PFSK-1 (cell line): ENCODE measurements around the gene DNAL1.

ENCODE experiments used
- FOXP2 ChIP-seq: optimal IDR thresholded peaks from 2 replicates; pipeline ENCODE3; 2011; ENCODE audit warnings: borderline replicate concordance, control low read depth, inconsistent platforms; ENCODE audit not compliant: insufficient read depth; ENCODE audit errors: extremely low read length, extremely low read depth
- POLR2AphosphoS5 ChIP-seq: IDR thresholded peaks from 2 replicates; pipeline ENCODE4 v1.6.1; 2012; ENCODE audit warnings: low read depth, mild to moderate bottlenecking, control low read depth, low read length, moderate library complexity
- REST ChIP-seq, 2 experiments: IDR thresholded peaks; 2 replicates each; pipeline versions ENCODE4 v1.6.1 to v1.8.0; 2011 to 2012; ENCODE audit warnings: low read depth in 2 of 2, low read length in 2 of 2, control low read depth in 1 of 2, inconsistent platforms in 1 of 2, mild to moderate bottlenecking in 1 of 2, moderate library complexity in 1 of 2; ENCODE audit not compliant: insufficient read depth in 1 of 2
- SIN3A ChIP-seq: IDR thresholded peaks from 2 replicates; pipeline ENCODE4 v1.6.1; 2012; ENCODE audit warnings: mild to moderate bottlenecking, low read length, moderate library complexity, borderline replicate concordance; ENCODE audit not compliant: insufficient read depth
- TAF1 ChIP-seq: IDR thresholded peaks from 2 replicates; pipeline ENCODE4 v1.6.1; 2012; ENCODE audit warnings: low read length, control low read depth, borderline replicate concordance; ENCODE audit not compliant: insufficient read depth

Gene DNAL1

GRCh38 chr14:73726025-73726961 lies 81.5 kb downstream of the DNAL1 start:
- TF ChIP-seq FOXP2 (no peak), SIN3A (no peak), POLR2AphosphoS5 (no peak), REST (IDR thresholded peaks at IDR 0.05; ENCODE audit: insufficient read depth in 1 of 2, low read depth in 2 of 2, low read length in 2 of 2) (no peak), TAF1 (no peak)

DNA sequence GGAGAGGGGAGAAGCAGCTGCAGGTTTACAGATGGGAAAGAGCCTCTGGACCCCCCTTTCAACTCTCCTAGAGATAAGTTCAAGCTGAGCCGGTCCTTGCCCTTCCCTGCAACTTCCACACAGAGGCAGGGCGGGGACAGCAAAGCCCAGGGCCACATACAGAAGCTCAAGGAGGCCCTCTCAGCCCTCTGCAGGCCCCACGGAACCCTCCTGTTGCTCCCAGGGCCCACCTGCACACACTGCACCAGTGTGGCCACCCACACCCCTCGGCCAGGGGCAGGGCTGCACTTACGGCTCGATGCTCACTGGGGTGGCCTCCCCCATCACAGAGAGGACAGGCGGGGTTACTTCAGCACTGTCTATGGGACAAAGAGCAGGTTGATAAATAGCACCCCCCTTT lies 82.4 kb downstream of the DNAL1 start:
- TF ChIP-seq TAF1, result no peak
- no peak for TF ChIP-seq SIN3A
- TF ChIP-seq FOXP2, result no peak

DNA sequence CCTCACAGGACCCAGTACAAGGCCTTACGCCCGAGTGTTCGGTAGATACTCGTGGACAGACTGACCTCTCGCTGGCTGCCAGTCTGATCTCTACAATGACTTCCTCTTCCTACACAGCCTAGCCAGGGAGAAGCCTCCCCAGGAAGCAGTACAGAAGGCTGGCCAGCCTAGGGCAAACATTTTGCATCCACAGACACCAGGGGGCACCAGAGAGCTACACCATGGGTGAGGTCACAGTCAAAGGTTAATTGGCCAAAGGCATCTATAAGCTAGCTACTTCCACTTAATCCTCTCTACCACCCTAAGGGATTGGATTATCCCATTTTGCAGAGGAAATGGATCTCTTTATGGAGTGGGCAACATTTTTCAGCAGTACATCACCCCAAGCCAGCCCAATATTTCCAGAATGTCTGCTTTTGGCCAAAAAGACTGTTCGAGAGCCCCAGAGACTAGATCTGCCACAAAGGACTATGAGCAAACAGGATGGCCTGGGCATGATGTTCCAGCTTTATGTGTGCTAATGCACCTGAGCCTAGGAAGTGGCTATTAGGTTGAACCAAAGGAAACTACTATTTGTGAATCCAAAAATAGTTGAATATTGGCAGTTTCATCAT lies 84.0 kb downstream of the DNAL1 start:
- TF ChIP-seq REST (IDR thresholded peaks at IDR 0.05; ENCODE audit: insufficient read depth in 1 of 2, low read depth in 2 of 2, low read length in 2 of 2) (no peak), SIN3A (no peak), TAF1 (no peak), POLR2AphosphoS5 (no peak), FOXP2 (no peak)

DNA sequence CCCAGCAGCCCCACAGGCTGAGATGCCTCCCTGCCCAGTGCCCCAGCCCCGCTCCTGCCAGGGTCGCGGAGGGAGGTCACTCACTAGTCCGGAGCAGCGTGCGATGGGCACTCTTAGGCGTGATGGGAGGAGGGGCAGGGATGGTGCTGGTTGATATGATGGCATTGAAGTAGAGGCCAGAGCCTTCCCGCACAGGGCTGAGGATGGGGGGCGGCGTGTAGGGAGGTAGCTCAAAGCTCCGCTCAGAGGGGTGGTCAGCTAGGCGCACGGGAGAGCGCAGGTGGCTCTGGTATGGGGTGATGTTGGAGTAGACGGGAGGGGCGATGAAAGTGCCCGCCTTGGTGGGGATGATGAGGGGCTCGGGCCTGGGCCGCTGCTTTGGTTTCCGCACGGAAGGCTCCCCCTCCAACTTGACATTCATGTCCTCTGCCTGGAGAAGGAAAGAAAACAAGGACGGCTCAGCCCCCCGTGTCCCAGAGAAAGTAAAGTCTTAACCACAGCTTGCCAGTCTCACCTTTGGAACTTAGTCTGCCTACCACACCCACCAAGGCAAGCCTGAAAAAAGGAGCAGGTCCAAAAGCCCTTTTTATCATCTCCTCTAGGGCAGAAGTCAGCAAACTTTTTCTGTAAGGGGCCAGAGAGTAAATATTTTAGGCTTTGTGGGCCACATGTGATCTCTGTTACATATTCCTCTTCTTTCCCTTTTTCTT lies 84.9 kb downstream of the DNAL1 start:
- no peak for TF ChIP-seq POLR2AphosphoS5
- no peak for TF ChIP-seq REST (IDR thresholded peaks at IDR 0.05; ENCODE audit: insufficient read depth in 1 of 2, low read depth in 2 of 2, low read length in 2 of 2)
- no peak for TF ChIP-seq TAF1
- no peak for TF ChIP-seq SIN3A
- TF ChIP-seq FOXP2, result no peak

DNA sequence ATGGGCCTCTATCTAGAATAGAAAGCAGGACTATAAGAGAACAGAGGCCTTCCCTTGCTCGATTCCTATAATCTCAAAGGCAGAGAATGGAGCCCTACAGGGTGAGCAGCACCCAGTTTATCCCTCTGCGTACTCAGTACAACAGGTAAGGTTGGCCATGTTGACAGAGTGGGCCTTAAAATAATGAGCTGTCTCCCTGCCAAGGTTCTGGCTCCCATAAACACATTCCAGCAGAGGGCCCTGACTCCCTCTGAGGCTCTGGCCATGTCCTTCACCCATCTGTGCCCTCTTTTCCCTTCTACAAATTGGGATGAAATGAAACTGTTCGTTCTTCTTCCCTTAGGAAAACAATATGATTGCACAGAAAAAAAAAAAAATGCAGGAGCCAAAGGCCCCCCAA lies 86.3 kb downstream of the DNAL1 start:
- TF ChIP-seq FOXP2, result no peak
- no peak for TF ChIP-seq SIN3A
- TF ChIP-seq POLR2AphosphoS5, result no peak
- no peak for TF ChIP-seq REST (IDR thresholded peaks at IDR 0.05; ENCODE audit: insufficient read depth in 1 of 2, low read depth in 2 of 2, low read length in 2 of 2)
- TF ChIP-seq TAF1, result no peak
